Measurements from ENCODE around the gene TGIF1. TPM values are rescaled to one million over a fixed set of nuclear protein-coding genes. Genes with fewer than 3 reads are reported as not detected.

Gene TGIF1
- total and polyA plus RNA-seq, 9 of the 15 experiments (the other 6 are each of a cell fraction or from before 2014, with no cell fraction given): 16.1 to 77.7 (median 44.6) TPM

DNA sequence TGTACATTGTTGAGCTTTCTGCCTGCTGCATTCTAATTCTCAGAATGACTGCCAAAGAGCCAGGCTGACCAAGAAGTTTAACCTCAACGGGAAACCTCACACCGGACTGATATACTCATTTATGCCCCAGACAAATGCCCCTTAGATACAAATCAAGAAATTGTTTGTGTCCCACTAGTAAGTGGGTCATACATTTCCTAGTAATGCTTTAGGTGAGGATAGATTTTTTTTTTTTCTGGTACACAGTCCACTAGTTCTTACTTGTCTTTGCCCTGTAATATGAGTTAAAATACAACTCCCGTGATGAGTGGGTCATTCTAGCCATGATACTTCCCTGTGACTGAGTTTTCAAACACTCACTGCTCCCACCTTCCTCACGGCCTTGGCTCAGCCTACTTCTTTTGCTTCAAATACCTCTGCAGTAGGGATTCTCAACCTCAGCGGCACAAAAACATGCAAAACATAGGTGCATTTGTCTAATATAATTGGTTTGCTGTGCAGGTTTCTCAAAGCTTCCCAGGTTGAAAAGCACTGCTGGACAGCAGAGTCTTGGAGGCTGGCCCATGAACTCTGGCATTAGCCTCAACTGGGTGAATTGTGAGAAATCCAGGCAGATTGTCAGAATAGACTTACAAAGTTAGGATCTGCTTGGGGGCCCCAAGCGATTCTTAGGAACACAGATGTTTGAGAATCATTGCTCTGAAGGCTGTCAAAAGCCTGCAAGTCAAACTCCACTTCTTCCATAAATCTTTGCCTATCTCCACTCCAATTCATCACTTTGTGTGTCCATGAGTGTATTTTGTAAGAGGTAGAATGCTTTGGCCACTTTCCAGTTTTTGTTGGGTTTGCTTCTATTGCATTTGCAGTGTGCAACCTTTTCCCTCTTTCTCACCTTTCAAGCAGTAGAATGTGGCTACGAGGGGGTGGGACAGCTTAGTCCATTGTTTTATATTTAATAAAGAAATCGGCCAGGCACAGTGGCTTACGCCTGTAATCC is 35.5 kb downstream of the TGIF1 start:
- H2AFZ ChIP-seq (ENCODE audit: low read depth, low read length): no peak overlapping the region
- H4K20me1 ChIP-seq (replicated peaks; ENCODE audit: control insufficient read depth, insufficient read depth, low read length): no peaks in the 10 kb centered on the region
- no peak overlapping the region for H3K9ac ChIP-seq (ENCODE audit: insufficient read depth in 1 of 2, low read depth in 2 of 2, low read length in 2 of 2)
- H3K27me3 ChIP-seq (ENCODE audit: control insufficient read depth in 2 of 2, insufficient read depth in 2 of 2, low read length in 2 of 2): no peaks in the 10 kb centered on the region
- TF ChIP-seq PBX2 (CRISPR knock-in tag; IDR thresholded peaks at IDR 0.05; ENCODE audit: low read depth) (no peak), PBX2 (tag; conservative IDR thresholded peaks at IDR 0.05; ENCODE audit: low read depth) (peak; percentile 84), REST (IDR thresholded peaks at IDR 0.05; ENCODE audit: borderline replicate concordance) (peak; percentile 33), REST (CRISPR knock-in tag; IDR thresholded peaks at IDR 0.05; ENCODE audit: low read depth) (no peak), ZNF217 (CRISPR knock-in tag; IDR thresholded peaks at IDR 0.05) (no peak), NFIC (IDR thresholded peaks at IDR 0.05) (0 out of 2 replicates have a peak, but pooled peaks have one; percentile 26)
- DNase-seq (ENCODE audit: extremely low read depth in 1 of 4, low spot score in 3 of 4): no peak
- H3K4me2 ChIP-seq (ENCODE audit: insufficient read depth, low read length): no peak overlapping the region
- in situ Hi-C loops (cut with MboI): no loop called here
- no TSS peak for BruUV-seq (replicated peaks)
- H3K27ac ChIP-seq (ENCODE audit: extremely low read depth, low read depth, low read length): no peak overlapping the region
- no peaks in the 10 kb centered on the region for H3K9me3 ChIP-seq (replicated peaks; ENCODE audit: control insufficient read depth, insufficient read depth, low read depth, low read length)
- no peak for ATAC-seq
- no peaks in the 10 kb centered on the region for H3K79me2 ChIP-seq (ENCODE audit: control insufficient read depth, insufficient read depth, low read length)
- no peaks in the 10 kb centered on the region for H3K9me1 ChIP-seq (ENCODE audit: control insufficient read depth, insufficient read depth, low read length)
- 52% methylated on average over 9 of the region's 9 CpGs for WGBS (ENCODE audit: insufficient coverage, low coverage, missing lambda C conversion rate)
- POLR2A ChIA-PET: interaction anchor here (1.1 to 2.1 kb wide), 3 partner anchors 8 to 40 kb away, joined by 3 to 7 read pairs (median 3); no protein-coding TSS in a partner anchor
- no peak for FAIRE-seq
- peaks cover 0 to 11% of the 10 kb centered on the region in 2 experiments; a peak in 4 of 5 replicates for H3K4me1 ChIP-seq (replicated peaks in 1 of 2; ENCODE audit: control insufficient read depth in 2 of 2, insufficient read depth in 2 of 2, low read length in 2 of 2)
- intact Hi-C loops (cut with micrococcal nuclease): no loop called here
- H3K4me3 ChIP-seq: no peak overlapping the region
- no peaks in the 10 kb centered on the region for H3K36me3 ChIP-seq (ENCODE audit: control insufficient read depth, insufficient read depth, low read length)
- CTCF ChIA-PET (ENCODE audit: low intra/inter-chr PET ratio): no interaction called here

Measured in K562 (cell line).